ENCODE data around the gene CCM2. TPM values are rescaled to one million over a fixed set of nuclear protein-coding genes. Genes with fewer than 3 reads are reported as not detected.
A peak's percentile ranks its signal among the peaks of the same experiment; 100 is the strongest.

CCM2 gene
- total and polyA plus RNA-seq, 7 donors, result 28.1 to 54.2 (median 34.1) TPM

DNA sequence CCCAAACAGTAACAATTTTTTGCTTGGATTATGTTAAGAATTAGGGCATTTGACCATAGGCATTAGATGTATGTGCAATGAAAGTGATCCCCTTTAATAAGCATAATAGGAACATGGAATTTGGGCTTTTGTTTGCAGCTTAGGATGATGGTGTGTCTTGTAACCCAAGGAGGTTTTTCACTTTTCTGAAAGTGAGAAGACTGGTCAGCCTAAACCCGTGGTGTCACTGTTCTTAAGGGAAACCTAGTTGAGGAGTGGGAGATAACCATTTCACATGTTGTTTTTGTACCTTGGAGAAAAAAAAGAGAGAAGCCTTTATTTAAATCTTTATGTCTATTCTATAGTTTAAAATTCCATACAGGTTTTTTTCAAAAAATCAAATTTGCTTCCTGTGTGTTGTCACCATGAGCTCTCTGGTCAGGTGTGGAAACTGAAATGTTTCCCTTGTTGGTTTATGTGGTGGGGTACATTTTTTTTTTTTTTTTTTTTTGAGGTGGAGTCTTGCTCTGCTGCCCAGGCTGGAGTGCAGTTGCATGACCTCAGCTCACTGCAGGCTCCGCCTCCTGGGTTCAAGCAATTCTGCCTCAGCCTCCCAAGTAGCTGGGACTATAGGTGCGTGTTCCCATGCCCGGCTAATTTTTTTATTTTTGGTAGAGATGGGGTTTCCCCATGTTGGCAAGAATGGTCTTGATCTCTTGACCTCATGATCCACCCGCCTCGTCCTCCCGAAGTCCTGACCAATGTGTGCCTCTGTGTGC lies 7.7 kb downstream of the CCM2 start:
- WGBS, 2 donors, result 78 to 94% methylated on average over 7 of the region's 7 CpGs

GRCh38 chr7:45013465-45013967 lies 13.5 kb downstream of the CCM2 start:
- no peaks in the 10 kb centered on the region for H3K27me3 ChIP-seq
- DNase-seq, result no peak
- no peaks in the 10 kb centered on the region for H3K9me3 ChIP-seq
- no peaks in the 10 kb centered on the region for H3K4me1 ChIP-seq
- WGBS, 2 donors, result 60 to 68% methylated on average over 2 of the region's 2 CpGs
- no peak overlapping the region for H3K27ac ChIP-seq
- H3K4me3 ChIP-seq, result no peak overlapping the region
- intact Hi-C loops (cut with DNase I), result no loop called here
- TF ChIP-seq, protein P1, sequence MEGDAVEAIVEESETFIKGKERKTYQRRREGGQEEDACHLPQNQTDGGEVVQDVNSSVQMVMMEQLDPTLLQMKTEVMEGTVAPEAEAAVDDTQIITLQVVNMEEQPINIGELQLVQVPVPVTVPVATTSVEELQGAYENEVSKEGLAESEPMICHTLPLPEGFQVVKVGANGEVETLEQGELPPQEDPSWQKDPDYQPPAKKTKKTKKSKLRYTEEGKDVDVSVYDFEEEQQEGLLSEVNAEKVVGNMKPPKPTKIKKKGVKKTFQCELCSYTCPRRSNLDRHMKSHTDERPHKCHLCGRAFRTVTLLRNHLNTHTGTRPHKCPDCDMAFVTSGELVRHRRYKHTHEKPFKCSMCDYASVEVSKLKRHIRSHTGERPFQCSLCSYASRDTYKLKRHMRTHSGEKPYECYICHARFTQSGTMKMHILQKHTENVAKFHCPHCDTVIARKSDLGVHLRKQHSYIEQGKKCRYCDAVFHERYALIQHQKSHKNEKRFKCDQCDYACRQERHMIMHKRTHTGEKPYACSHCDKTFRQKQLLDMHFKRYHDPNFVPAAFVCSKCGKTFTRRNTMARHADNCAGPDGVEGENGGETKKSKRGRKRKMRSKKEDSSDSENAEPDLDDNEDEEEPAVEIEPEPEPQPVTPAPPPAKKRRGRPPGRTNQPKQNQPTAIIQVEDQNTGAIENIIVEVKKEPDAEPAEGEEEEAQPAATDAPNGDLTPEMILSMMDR (IDR thresholded peaks at IDR 0.05), result no peak
- TF ChIP-seq POLR2A (IDR thresholded peaks at IDR 0.05) (no peak), EP300 (IDR thresholded peaks at IDR 0.05) (no peak), POLR2AphosphoS5 (IDR thresholded peaks at IDR 0.05) (no peak)
- no peaks in the 10 kb centered on the region for H3K36me3 ChIP-seq

More for the DNA sequence above, 7.7 kb downstream of the CCM2 start:
- no peak overlapping the region for H3K27ac ChIP-seq
- H3K9me3 ChIP-seq, result no peaks in the 10 kb centered on the region
- TF ChIP-seq, protein P1 (IDR thresholded peaks at IDR 0.05), result no peak
- TF ChIP-seq POLR2A (IDR thresholded peaks at IDR 0.05) (no peak), EP300 (IDR thresholded peaks at IDR 0.05) (no peak), POLR2AphosphoS5 (IDR thresholded peaks at IDR 0.05) (no peak)
- no peaks in the 10 kb centered on the region for H3K36me3 ChIP-seq
- no peaks in the 10 kb centered on the region for H3K27me3 ChIP-seq
- DNase-seq, result peak; percentile 25
- intact Hi-C loops (cut with DNase I), result no loop called here
- H3K4me1 ChIP-seq, result peaks cover 0 to 4% (median 1%) of the 10 kb centered on the region in 4 donors
- H3K4me3 ChIP-seq, result no peak overlapping the region

GRCh38 chr7:45015313-45015712 lies 15.3 kb downstream of the CCM2 start:
- intact Hi-C loops (cut with DNase I), result no loop called here
- no peak overlapping the region for H3K27ac ChIP-seq
- no peaks in the 10 kb centered on the region for H3K9me3 ChIP-seq
- H3K27me3 ChIP-seq, result no peaks in the 10 kb centered on the region
- no peaks in the 10 kb centered on the region for H3K4me1 ChIP-seq
- peak; percentile 9 for DNase-seq
- no peak for TF ChIP-seq POLR2A (IDR thresholded peaks at IDR 0.05)
- no peak for TF ChIP-seq EP300 (IDR thresholded peaks at IDR 0.05)
- no peak for TF ChIP-seq POLR2AphosphoS5 (IDR thresholded peaks at IDR 0.05)
- TF ChIP-seq, protein P1 (IDR thresholded peaks at IDR 0.05), result no peak
- no peaks in the 10 kb centered on the region for H3K36me3 ChIP-seq
- H3K4me3 ChIP-seq, result no peak overlapping the region
- 90 to 94% methylated on average over 1 of the region's 1 CpG for WGBS, 2 donors

GRCh38 chr7:45017253-45017652 lies 17.3 kb downstream of the CCM2 start:
- Histone ChIP-seq H3K27ac (no peak overlapping the region), H3K4me1 (peaks cover 0 to 10% (median 0%) of the 10 kb centered on the region in 4 donors), H3K9me3 (no peaks in the 10 kb centered on the region), H3K4me3 (no peak overlapping the region), H3K36me3 (no peaks in the 10 kb centered on the region), H3K27me3 (no peaks in the 10 kb centered on the region)
- TF ChIP-seq POLR2AphosphoS5 (IDR thresholded peaks at IDR 0.05) (no peak), EP300 (IDR thresholded peaks at IDR 0.05) (no peak), POLR2A (IDR thresholded peaks at IDR 0.05) (no peak)
- TF ChIP-seq, protein P1 (IDR thresholded peaks at IDR 0.05), result no peak
- 64 to 65% methylated on average over 3 of the region's 3 CpGs for WGBS, 2 donors
- intact Hi-C loops (cut with DNase I), result no loop called here
- DNase-seq, result peak; percentile 1
